ENCODE results near the gene ERBB4.
"Not testable (repeated sequence)": the region's sequence is repeated elsewhere in the genome, so short reads cannot be mapped to it uniquely, and the experiment has no call there.

The ERBB4 gene

DNA sequence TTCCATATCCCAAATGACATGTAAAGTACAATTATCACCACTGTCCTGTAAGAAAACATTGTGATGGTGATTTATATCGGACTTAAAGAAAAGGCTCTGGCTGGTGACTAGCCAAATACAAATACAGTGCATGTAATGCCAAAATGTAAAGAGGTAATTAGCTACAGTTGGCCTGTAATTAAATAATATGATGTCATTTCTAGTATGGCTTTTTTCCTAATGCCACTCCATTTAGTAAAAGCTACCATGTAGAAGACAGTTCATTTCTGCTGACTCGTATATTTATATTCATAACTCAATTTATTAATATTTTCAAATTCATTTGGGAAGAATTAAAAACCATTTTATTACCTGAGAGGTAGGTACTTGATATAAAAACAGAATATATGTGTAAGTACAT is 815.7 kb downstream of the ERBB4 start:
- no peak overlapping the region for H3K27ac ChIP-seq
- TF ChIP-seq ZFX (IDR thresholded peaks at IDR 0.05; ENCODE audit: borderline replicate concordance): no peak
- TF ChIP-seq, protein P1, sequence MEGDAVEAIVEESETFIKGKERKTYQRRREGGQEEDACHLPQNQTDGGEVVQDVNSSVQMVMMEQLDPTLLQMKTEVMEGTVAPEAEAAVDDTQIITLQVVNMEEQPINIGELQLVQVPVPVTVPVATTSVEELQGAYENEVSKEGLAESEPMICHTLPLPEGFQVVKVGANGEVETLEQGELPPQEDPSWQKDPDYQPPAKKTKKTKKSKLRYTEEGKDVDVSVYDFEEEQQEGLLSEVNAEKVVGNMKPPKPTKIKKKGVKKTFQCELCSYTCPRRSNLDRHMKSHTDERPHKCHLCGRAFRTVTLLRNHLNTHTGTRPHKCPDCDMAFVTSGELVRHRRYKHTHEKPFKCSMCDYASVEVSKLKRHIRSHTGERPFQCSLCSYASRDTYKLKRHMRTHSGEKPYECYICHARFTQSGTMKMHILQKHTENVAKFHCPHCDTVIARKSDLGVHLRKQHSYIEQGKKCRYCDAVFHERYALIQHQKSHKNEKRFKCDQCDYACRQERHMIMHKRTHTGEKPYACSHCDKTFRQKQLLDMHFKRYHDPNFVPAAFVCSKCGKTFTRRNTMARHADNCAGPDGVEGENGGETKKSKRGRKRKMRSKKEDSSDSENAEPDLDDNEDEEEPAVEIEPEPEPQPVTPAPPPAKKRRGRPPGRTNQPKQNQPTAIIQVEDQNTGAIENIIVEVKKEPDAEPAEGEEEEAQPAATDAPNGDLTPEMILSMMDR (IDR thresholded peaks at IDR 0.05): no peak

DNA sequence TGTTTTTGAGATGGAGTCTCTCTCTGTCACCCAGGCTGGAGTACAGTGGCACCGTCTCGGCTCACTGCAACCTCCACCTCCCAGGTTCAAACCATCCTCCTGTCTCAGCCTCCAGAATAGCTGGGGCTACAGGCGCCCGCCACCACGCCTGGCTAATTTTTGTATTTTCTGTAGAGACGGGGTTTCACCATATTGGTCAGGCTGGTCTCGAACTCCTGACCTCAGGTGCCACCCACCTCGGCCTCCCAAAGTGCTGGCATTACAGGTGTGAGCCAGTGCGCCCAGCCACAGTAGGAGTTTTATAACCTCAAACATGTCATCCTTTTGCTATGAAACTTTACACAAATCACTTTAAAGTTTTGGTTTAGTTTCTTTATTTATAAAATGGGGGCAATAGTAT is 816.7 kb downstream of the ERBB4 start:
- H3K27ac ChIP-seq: not testable (repeated sequence)

DNA sequence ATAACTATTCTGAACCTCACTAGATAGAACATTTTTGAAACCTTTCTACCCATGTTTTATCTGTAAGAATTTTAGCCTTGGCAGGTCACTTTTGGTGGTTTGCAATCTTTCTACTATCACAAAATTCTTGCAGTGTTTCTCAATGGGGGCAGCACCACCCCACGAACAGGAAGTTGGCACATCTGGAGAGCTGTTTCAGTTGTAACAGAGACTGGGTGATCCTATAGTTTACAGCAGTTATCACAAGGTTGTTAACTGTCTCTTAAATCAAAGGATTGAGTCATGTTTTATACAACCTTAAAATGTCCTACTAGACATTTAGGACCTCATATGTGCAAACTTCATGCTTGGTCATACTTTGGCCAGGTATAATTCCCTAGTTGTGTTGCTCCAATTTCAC is 829.2 kb downstream of the ERBB4 start:
- no peak overlapping the region for H3K27ac ChIP-seq
- no peak for TF ChIP-seq ZFX (IDR thresholded peaks at IDR 0.05; ENCODE audit: borderline replicate concordance)
- TF ChIP-seq, protein P1 (IDR thresholded peaks at IDR 0.05): no peak

DNA sequence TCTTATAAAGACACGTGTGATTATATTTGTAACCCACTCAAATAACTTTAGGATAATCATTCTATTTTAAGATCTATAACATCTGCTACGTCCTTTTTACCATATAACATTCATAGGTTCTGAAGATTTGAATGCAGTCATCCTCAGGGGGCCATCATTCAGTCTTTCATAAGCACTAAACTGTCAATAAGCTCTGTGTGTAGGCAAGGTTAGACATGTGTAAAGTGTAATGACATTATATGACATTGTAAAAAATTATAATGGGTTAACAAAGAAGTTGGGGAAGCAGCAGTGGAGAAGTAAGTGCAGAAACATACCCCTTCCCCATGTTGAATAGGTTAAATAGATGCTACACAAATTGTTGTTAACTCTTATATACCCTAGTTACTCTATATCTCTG is 845.9 kb downstream of the ERBB4 start:
- no peak overlapping the region for H3K27ac ChIP-seq
- TF ChIP-seq ZFX (IDR thresholded peaks at IDR 0.05; ENCODE audit: borderline replicate concordance): no peak
- TF ChIP-seq, protein P1 (IDR thresholded peaks at IDR 0.05): no peak

DNA sequence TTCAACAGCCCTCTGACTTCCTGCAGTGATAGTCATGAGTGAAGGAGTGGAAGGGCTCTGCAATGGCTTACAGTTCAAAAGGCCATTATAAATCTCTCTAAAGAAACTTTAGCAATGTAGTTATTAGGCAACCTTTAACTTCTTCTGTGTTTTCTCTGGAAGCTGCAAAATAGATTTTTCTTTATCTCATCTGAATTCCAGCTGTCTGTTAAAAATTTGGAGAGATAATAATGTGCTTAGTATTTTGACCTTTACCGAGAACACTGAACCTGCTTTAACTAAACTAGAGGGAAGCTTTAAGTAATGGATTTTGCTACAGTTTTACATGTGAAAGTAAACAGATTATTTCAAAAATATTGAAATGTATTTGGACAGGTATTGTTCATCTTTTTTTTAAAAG is 847.9 kb downstream of the ERBB4 start:
- no peak overlapping the region for H3K27ac ChIP-seq
- no peak for TF ChIP-seq ZFX (IDR thresholded peaks at IDR 0.05; ENCODE audit: borderline replicate concordance)
- TF ChIP-seq, protein P1 (IDR thresholded peaks at IDR 0.05): no peak

DNA sequence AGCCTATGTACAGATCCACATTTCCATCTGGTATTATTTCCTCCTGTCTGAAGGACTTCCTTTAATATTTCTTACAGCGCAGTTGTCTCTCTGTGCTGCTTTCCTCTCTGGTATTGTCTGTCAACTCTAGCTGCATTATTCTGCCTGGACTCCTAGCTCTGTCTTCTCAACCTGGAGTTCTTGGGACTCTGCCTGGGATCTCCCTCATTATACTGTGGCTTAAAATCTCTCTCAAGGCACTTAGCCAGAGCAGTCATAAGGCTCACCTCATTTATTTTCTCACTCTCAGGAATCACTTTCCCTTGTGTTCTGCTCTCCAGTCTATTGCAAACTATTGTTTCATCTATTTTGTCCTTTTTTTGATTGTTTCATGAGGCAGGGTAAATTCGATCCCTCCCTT is 850.4 kb downstream of the ERBB4 start:
- TF ChIP-seq, protein P1 (IDR thresholded peaks at IDR 0.05): no peak
- no peak for TF ChIP-seq ZFX (IDR thresholded peaks at IDR 0.05; ENCODE audit: borderline replicate concordance)
- no peak overlapping the region for H3K27ac ChIP-seq

DNA sequence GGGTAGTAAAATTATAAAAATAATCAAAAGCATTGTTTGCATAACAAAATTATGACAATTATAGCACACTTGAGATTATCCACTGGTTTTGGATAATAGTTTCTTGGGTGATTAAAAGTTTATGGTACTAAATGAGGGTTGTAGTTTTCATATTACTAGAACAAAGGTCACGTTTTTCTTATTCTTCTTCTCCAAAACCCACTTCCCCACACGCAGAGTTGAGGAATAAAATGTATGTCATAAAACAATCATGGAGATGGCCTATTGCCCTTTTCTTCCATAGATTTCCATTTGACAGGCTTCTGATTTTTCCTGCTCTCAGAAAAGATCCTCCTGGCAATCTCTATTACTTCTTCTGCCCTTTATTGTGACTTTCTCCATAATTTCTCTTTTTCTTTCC is 863.9 kb downstream of the ERBB4 start:
- no peak for TF ChIP-seq ZFX (IDR thresholded peaks at IDR 0.05; ENCODE audit: borderline replicate concordance)
- TF ChIP-seq, protein P1 (IDR thresholded peaks at IDR 0.05): no peak
- H3K27ac ChIP-seq: no peak overlapping the region

DNA sequence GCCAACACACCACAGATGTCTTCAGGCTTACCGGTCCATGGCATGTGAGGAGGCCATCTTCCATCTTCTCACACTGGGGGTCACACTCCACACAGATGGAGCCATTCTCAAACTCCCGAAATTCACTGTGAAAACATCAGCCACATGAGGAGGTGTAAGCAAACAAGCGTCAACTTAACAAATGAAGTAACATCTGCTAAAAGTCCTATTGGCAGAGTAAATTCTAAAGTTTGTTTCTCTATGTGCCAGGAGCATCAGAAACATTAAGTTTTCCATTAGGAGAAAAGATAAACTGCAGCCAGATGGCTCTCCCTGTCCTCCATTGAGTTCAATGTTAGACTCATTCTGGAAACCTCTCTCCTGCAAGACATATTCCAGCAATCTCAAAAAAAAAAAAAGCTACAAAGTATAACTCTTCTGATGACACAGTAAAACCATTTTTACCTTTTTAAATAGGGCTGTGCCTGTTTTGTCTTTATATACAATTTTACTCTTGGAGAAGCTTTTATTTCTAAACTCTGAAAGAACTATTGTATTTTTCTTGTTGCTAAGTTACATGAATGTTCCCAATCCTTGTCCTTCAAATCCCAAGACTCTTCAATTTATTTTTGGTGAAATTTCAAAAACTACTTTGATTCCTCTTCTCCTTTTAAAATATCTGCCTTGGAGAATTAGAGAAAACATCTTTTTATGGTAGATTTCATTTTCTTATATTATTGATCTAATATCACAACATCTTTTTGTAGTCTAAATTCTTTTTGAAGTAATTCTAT is 865.3 kb downstream of the ERBB4 start:
- TF ChIP-seq, protein P1 (IDR thresholded peaks at IDR 0.05): no peak
- no peak for TF ChIP-seq ZFX (IDR thresholded peaks at IDR 0.05; ENCODE audit: borderline replicate concordance)
- H3K27ac ChIP-seq: no peak overlapping the region

Measured in 22Rv1 (cell line).